ENCODE data around the gene ZNF571.

DNA sequence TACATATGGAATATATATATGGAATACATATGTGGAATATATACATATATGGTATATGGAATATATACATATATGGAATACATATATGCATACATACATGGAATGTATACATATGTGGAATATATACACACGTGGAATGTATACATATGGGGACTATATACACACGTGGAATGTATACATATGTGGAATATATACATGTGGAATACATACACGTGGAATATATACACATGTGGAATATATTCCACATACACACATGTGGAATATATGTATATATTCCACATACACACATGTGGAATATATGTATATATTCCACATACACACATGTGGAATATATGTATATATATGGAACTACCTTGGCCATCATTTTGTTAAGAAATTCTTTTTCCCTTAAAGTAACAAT lies 31.1 kb downstream of the ZNF571 start:
- TF ChIP-seq, protein P1, sequence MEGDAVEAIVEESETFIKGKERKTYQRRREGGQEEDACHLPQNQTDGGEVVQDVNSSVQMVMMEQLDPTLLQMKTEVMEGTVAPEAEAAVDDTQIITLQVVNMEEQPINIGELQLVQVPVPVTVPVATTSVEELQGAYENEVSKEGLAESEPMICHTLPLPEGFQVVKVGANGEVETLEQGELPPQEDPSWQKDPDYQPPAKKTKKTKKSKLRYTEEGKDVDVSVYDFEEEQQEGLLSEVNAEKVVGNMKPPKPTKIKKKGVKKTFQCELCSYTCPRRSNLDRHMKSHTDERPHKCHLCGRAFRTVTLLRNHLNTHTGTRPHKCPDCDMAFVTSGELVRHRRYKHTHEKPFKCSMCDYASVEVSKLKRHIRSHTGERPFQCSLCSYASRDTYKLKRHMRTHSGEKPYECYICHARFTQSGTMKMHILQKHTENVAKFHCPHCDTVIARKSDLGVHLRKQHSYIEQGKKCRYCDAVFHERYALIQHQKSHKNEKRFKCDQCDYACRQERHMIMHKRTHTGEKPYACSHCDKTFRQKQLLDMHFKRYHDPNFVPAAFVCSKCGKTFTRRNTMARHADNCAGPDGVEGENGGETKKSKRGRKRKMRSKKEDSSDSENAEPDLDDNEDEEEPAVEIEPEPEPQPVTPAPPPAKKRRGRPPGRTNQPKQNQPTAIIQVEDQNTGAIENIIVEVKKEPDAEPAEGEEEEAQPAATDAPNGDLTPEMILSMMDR (IDR thresholded peaks at IDR 0.05): no peak
- TF ChIP-seq POLR2A (IDR thresholded peaks at IDR 0.05) (no peak), POLR2AphosphoS5 (IDR thresholded peaks at IDR 0.05) (no peak)
